H1 (cell line): Measurements from ENCODE around the gene EIPR1. TPM values are rescaled to one million over a fixed set of nuclear protein-coding genes. Genes with fewer than 3 reads are reported as not detected.

Source experiments
- CTCF ChIA-PET: fragments of 300-600 bp; sonication (Branson Sonifier 250); formaldehyde crosslinking; loops from one replicate; lab custom pipeline; 2021; ENCODE audit not compliant: partially characterized antibody; lab: Charles Lee
- POLR2A ChIA-PET: fragments of 300-600 bp; sonication (Branson Sonifier 250); formaldehyde crosslinking; loops from one replicate; lab custom pipeline; 2021; ENCODE audit warnings: inconsistent platforms; ENCODE audit not compliant: partially characterized antibody; lab: Charles Lee
- DNase-seq, 2 experiments: peaks; one replicate each; pipeline versions ENCODE4 v3.0.0 to v3.0.0-alpha.2; 2010 to 2022; ENCODE audit warnings: low spot score in 2 of 2, low read depth in 1 of 2, mixed read lengths in 1 of 2
- FAIRE-seq: peaks from 2 replicates; lab custom pipeline; 2011; peaks lifted over from hg19 to GRCh38; lab: Jason Lieb, UNC
- H2AFZ ChIP-seq: 2 replicates; pipeline ENCODE4 v1.8.1; 2012; ENCODE audit warnings: low read length, inconsistent platforms
- H2AK5ac ChIP-seq: 2 replicates; pipeline ENCODE4 v1.6.1; 2013; ENCODE audit warnings: low read depth, low read length
- H2BK120ac ChIP-seq: replicated peaks from 2 replicates; pipeline ENCODE3; 2013; ENCODE audit warnings: low read depth, low read length, inconsistent platforms
- H2BK12ac ChIP-seq: 2 replicates; pipeline ENCODE4 v1.6.1; 2013; ENCODE audit warnings: low read depth, low read length
- H2BK15ac ChIP-seq: 2 replicates; pipeline ENCODE4 v1.6.1; 2013; ENCODE audit warnings: low read length
- H2BK20ac ChIP-seq: 2 replicates; pipeline ENCODE4 v1.6.1; 2013; ENCODE audit warnings: low read length
- H2BK5ac ChIP-seq: 2 replicates; pipeline ENCODE4 v1.6.1; 2013; ENCODE audit warnings: low read depth, low read length
- H3K14ac ChIP-seq: 2 replicates; pipeline ENCODE4 v1.6.1; 2013; ENCODE audit warnings: inconsistent platforms; ENCODE audit not compliant: insufficient read length
- H3K18ac ChIP-seq: 2 replicates; pipeline ENCODE4 v1.6.1; 2013; ENCODE audit warnings: low read length; ENCODE audit errors: extremely low read depth
- H3K23ac ChIP-seq: 2 replicates; pipeline ENCODE4 v1.6.1; 2013; ENCODE audit warnings: inconsistent platforms; ENCODE audit not compliant: insufficient read length
- H3K23me2 ChIP-seq: 2 replicates; pipeline ENCODE4 v1.6.1; 2013; ENCODE audit warnings: low read depth, low read length
- H3K27ac ChIP-seq: 2 replicates; pipeline ENCODE4 v1.6.1; 2011; ENCODE audit warnings: low read depth, low read length, inconsistent platforms
- H3K27me3 ChIP-seq, 4 experiments: replicated peaks in 1 of 4; 1 replicate in 1 of 4; 2 replicates in 3 of 4; pipeline versions ENCODE4 v1.6.1 to v1.8.1; 2011 to 2013; ENCODE audit warnings: low read length in 3 of 4, mild to moderate bottlenecking in 3 of 4, inconsistent platforms in 2 of 4, mixed read lengths in 2 of 4, moderate library complexity in 1 of 4; ENCODE audit not compliant: control insufficient read depth in 3 of 4, insufficient read depth in 3 of 4; ENCODE audit errors: extremely low read depth in 1 of 4
- H3K36me3 ChIP-seq, 4 experiments: 2 replicates each; pipeline versions ENCODE4 v1.6.1 to v1.8.1; 2011 to 2013; ENCODE audit warnings: mild to moderate bottlenecking in 4 of 4, low read length in 3 of 4, moderate library complexity in 2 of 4, control low read depth in 1 of 4, inconsistent platforms in 1 of 4; ENCODE audit not compliant: insufficient read depth in 4 of 4, control insufficient read depth in 2 of 4
- H3K4ac ChIP-seq: replicated peaks from 2 replicates; pipeline ENCODE3; 2013; ENCODE audit warnings: low read length, low read depth, mixed read lengths, inconsistent platforms; ENCODE audit not compliant: insufficient read length
- H3K4me1 ChIP-seq, 4 experiments: replicated peaks in 1 of 4; 1 replicate in 1 of 4; 2 replicates in 3 of 4; pipeline versions ENCODE4 v1.6.1 to v1.8.1; 2011 to 2013; ENCODE audit warnings: low read length in 3 of 4, inconsistent platforms in 2 of 4, mixed read lengths in 1 of 4; ENCODE audit not compliant: insufficient read depth in 4 of 4, control insufficient read depth in 3 of 4
- H3K4me2 ChIP-seq, 2 experiments: 2 replicates each; pipeline versions ENCODE4 v1.6.1 to v1.8.1; 2011 to 2013; ENCODE audit warnings: low read depth in 2 of 2, low read length in 2 of 2, control low read depth in 1 of 2, inconsistent platforms in 1 of 2, mild to moderate bottlenecking in 1 of 2; ENCODE audit not compliant: insufficient read depth in 1 of 2
- H3K4me3 ChIP-seq, 4 experiments: fragments of 200-600, 300-600 bp in 1 of 4; sonication (generic), shearing (Covaris generic), sonication (Bioruptor Twin) in 1 of 4; 2 replicates each; pipeline versions ENCODE4 v1.5.1 to v1.8.1; 2011 to 2016; ENCODE audit warnings: low read length in 4 of 4, low read depth in 3 of 4, control low read depth in 2 of 4, inconsistent platforms in 2 of 4, mild to moderate bottlenecking in 2 of 4, mixed read lengths in 1 of 4, moderate library complexity in 1 of 4; ENCODE audit not compliant: insufficient read depth in 2 of 4; ENCODE audit errors: extremely low read depth in 1 of 4
- H3K56ac ChIP-seq: replicated peaks from 2 replicates; pipeline ENCODE3; 2013; ENCODE audit warnings: low read depth, mild to moderate bottlenecking, mixed read lengths, low read length, inconsistent platforms; ENCODE audit not compliant: insufficient read length
- H3K79me1 ChIP-seq: 2 replicates; pipeline ENCODE4 v1.6.1; 2013; ENCODE audit warnings: low read depth, low read length, control low read depth
- H3K79me2 ChIP-seq, 2 experiments: 2 replicates each; pipeline versions ENCODE4 v1.6.1 to v1.8.1; 2012 to 2013; ENCODE audit warnings: low read length in 2 of 2, mild to moderate bottlenecking in 2 of 2, inconsistent platforms in 1 of 2; ENCODE audit not compliant: insufficient read depth in 2 of 2, control insufficient read depth in 1 of 2
- H3K9ac ChIP-seq, 4 experiments: replicated peaks in 1 of 4; 1 replicate in 1 of 4; 2 replicates in 3 of 4; pipeline versions ENCODE4 v1.6.1 to v1.8.1; 2011 to 2013; ENCODE audit warnings: low read depth in 3 of 4, low read length in 3 of 4, control low read depth in 2 of 4, mild to moderate bottlenecking in 2 of 4, moderate library complexity in 2 of 4, inconsistent platforms in 1 of 4; ENCODE audit errors: extremely low read depth in 1 of 4
- H3K9me3 ChIP-seq, 2 experiments: 2 replicates each; pipeline versions ENCODE4 v1.6.1 to v1.8.1; 2012 to 2013; ENCODE audit warnings: mild to moderate bottlenecking in 2 of 2, moderate library complexity in 2 of 2, control low read depth in 1 of 2, inconsistent platforms in 1 of 2, low read depth in 1 of 2, low read length in 1 of 2, mixed read lengths in 1 of 2; ENCODE audit not compliant: insufficient read depth in 2 of 2
- H4K20me1 ChIP-seq, 2 experiments: replicated peaks in 1 of 2; 2 replicates each; pipeline versions ENCODE3 to v1.8.1; 2011 to 2013; ENCODE audit warnings: inconsistent platforms in 2 of 2, low read length in 2 of 2, mild to moderate bottlenecking in 1 of 2; ENCODE audit not compliant: insufficient read depth in 2 of 2, control insufficient read depth in 1 of 2
- H4K5ac ChIP-seq: 2 replicates; pipeline ENCODE4 v1.6.1; 2013; ENCODE audit warnings: low read length, low read depth, mixed read lengths, inconsistent platforms; ENCODE audit not compliant: insufficient read length
- H4K8ac ChIP-seq: 2 replicates; pipeline ENCODE4 v1.8.0; 2013; ENCODE audit warnings: mild to moderate bottlenecking, moderate library complexity, low read length, inconsistent platforms; ENCODE audit not compliant: insufficient read depth; ENCODE audit errors: extremely low read depth
- H4K91ac ChIP-seq: replicated peaks from 2 replicates; pipeline ENCODE3; 2013; ENCODE audit warnings: low read length, mixed read lengths, inconsistent platforms; ENCODE audit not compliant: insufficient read length
- BACH1 ChIP-seq: IDR thresholded peaks from 2 replicates; pipeline ENCODE4 v1.6.1; 2012; ENCODE audit warnings: low read length, improper control_type of control experiment
- CHD2 ChIP-seq: IDR thresholded peaks from 2 replicates; pipeline ENCODE4 v1.6.1; 2012; ENCODE audit warnings: low read length, improper control_type of control experiment
- HDAC6 ChIP-seq: IDR thresholded peaks from one replicate; pipeline ENCODE4 v1.7.1; 2012; ENCODE audit warnings: low read depth, mild to moderate bottlenecking, inconsistent platforms, low read length, moderate library complexity
- MAX ChIP-seq: IDR thresholded peaks from 2 replicates; pipeline ENCODE4 v1.6.1; 2012; ENCODE audit warnings: inconsistent platforms
- PHF8 ChIP-seq: fragments of 200-600 bp; sonication (generic); conservative IDR thresholded peaks from 2 replicates; pipeline ENCODE4 v1.7.1; 2012; ENCODE audit warnings: low read depth, mild to moderate bottlenecking, inconsistent platforms, low read length, moderate library complexity
- SP1 ChIP-seq: IDR thresholded peaks from 2 replicates; pipeline ENCODE4 v1.6.1; 2011; ENCODE audit warnings: low read depth, low read length
- WGBS, 2 experiments: shearing (Covaris generic) in 1 of 2; methylation state at CpG; one replicate each; pipeline versions ENCODE4 v1.1.6 to v1.1.7; 2013 to 2015; ENCODE audit warnings: low lambda C conversion rate in 2 of 2, mixed read lengths in 2 of 2, inconsistent platforms in 1 of 2, low coverage in 1 of 2, missing lambda C conversion rate in 1 of 2; ENCODE audit not compliant: insufficient replicate concordance in 2 of 2, insufficient coverage in 1 of 2, insufficient read length in 1 of 2; ENCODE audit errors: extremely low coverage in 1 of 2, missing lambda C conversion rate in 1 of 2; 5-methylcytosine and 5-hydroxymethylcytosine counted together
- polyA plus RNA-seq, 7 experiments: library from polyadenylated mRNA; depleted of rRNA in 3 of 7; stranded (reverse) in 5 of 7; unstranded in 2 of 7; fragments of >200 nt in 5 of 7; fragments of 200-250 nt in 2 of 7; gene quantifications; 1 replicate in 5 of 7; 2 replicates in 1 of 7; 4 replicates in 1 of 7; pipeline versions ENCODE4 v1.2.1 to v1.2.3, GENCODE V29; 2011 to 2013; ENCODE audit warnings: missing spikeins in 2 of 7, mixed read lengths in 2 of 7
- total RNA-seq: library from RNA; stranded (reverse); fragmentation: NEBNext Ultra II Directional; extraction: Animal tissue kit (Norgen Biotek cat#: 25700); gene quantifications from 2 replicates; pipeline ENCODE4 v1.2.1, GENCODE V29; 2021

Gene EIPR1
- total and polyA plus RNA-seq, 2 of the 8 experiments (the other 6 are each of a cell fraction or from before 2014, with no cell fraction given) = 26.3 to 56.4 TPM

- peak overlapping the region; percentile 49 for H2BK5ac ChIP-seq
- H3K9me3 ChIP-seq = peaks cover 0 to 4% of the 10 kb centered on the region in 2 experiments; a peak in 1 of 4 replicates
- H3K36me3 ChIP-seq = no peaks in the 10 kb centered on the region
- ChIA-PET CTCF (interaction anchor here (1.8 kb wide), 1 partner anchor 18 kb away, joined by 3 read pairs; no protein-coding TSS in a partner anchor), POLR2A (interaction anchor here (0.9 kb wide), 1 partner anchor 82 kb away, joined by 3 read pairs; no protein-coding TSS in a partner anchor)
- H2BK20ac ChIP-seq = no peak overlapping the region
- peak overlapping the region; percentile 87 for H4K91ac ChIP-seq
- H3K4me3 ChIP-seq = no peak overlapping the region
- no peak overlapping the region for H2BK120ac ChIP-seq
- H3K27me3 ChIP-seq = no peaks in the 10 kb centered on the region
- H4K5ac ChIP-seq = no peak overlapping the region
- peaks cover 0 to 5% (median 2%) of the 10 kb centered on the region in 4 experiments; a peak in 5 of 7 replicates for H3K4me1 ChIP-seq
- H3K14ac ChIP-seq = no peak overlapping the region
- no peak overlapping the region for H3K9ac ChIP-seq
- H3K23me2 ChIP-seq = no peaks in the 10 kb centered on the region
- no peak overlapping the region for H3K18ac ChIP-seq
- H3K56ac ChIP-seq = no peak overlapping the region
- H4K20me1 ChIP-seq = no peaks in the 10 kb centered on the region
- H2BK12ac ChIP-seq = peak overlapping the region; percentile 9; the same call in 1 of the 2 replicates
- no peak overlapping the region for H2AK5ac ChIP-seq
- no peak overlapping the region for H2AFZ ChIP-seq
- no peak overlapping the region for H3K4ac ChIP-seq
- no peak overlapping the region for H3K4me2 ChIP-seq
- H3K79me2 ChIP-seq = no peaks in the 10 kb centered on the region
- 0 out of 2 replicates have a peak overlapping the region, but pooled peaks have one; percentile 21 for H2BK15ac ChIP-seq
- no peak overlapping the region for H3K23ac ChIP-seq
- 86% methylated on average over 11 of the region's 11 CpGs; no CpG with 5 or more reads in 1 of the 2 experiments for WGBS, 2 experiments
- peak overlapping the region; percentile 74; the same call in 1 of the 2 replicates for H4K8ac ChIP-seq
- DNase-seq (no peak), FAIRE-seq (no peak)
- H3K27ac ChIP-seq = no peak overlapping the region
- H3K79me1 ChIP-seq = no peaks in the 10 kb centered on the region; the same call in 1 of the 2 replicates
- no peak for TF ChIP-seq CHD2
- TF ChIP-seq HDAC6 = no peak
- TF ChIP-seq SP1 = no peak
- no peak for TF ChIP-seq BACH1
- TF ChIP-seq PHF8 = no peak
- TF ChIP-seq MAX = no peak
These were observed 173.4 kb downstream of the EIPR1 start for GRCh38 chr2:3204031-3204821.
